Osteoblast (primary cell): Measurements from ENCODE around the gene TEX22. TPM values are rescaled to one million over a fixed set of nuclear protein-coding genes. Genes with fewer than 3 reads are reported as not detected.

Source experiments
- DNase-seq: peaks from one replicate; pipeline ENCODE4 v3.0.0; 2011; ENCODE audit warnings: low spot score, mixed read lengths; ENCODE audit not compliant: insufficient read length; ENCODE audit errors: missing footprints
- H2AFZ ChIP-seq: 2 replicates; pipeline ENCODE4 v1.6.0; 2011; ENCODE audit warnings: mild to moderate bottlenecking, low read length
- H3K27ac ChIP-seq: 2 replicates; pipeline ENCODE4 v1.5.1; 2011; ENCODE audit warnings: mild to moderate bottlenecking, low read depth, low read length, moderate library complexity
- H3K27me3 ChIP-seq: 2 replicates; pipeline ENCODE4 v1.6.0; 2012; ENCODE audit warnings: mild to moderate bottlenecking, control low read depth, inconsistent platforms, low read length, moderate library complexity; ENCODE audit not compliant: insufficient read depth
- H3K36me3 ChIP-seq: 2 replicates; pipeline ENCODE4 v1.5.1; 2011; ENCODE audit warnings: mild to moderate bottlenecking, low read length, control low read depth, moderate library complexity; ENCODE audit not compliant: insufficient read depth
- H3K4me1 ChIP-seq: 2 replicates; pipeline ENCODE4 v1.5.1; 2011; ENCODE audit warnings: mild to moderate bottlenecking, low read length, control low read depth, moderate library complexity; ENCODE audit not compliant: insufficient read depth
- H3K4me2 ChIP-seq: 2 replicates; pipeline ENCODE4 v1.6.0; 2011; ENCODE audit warnings: mild to moderate bottlenecking, low read length; ENCODE audit not compliant: insufficient read depth
- H3K4me3 ChIP-seq: fragments of 200-600 bp; sonication (generic); 3 replicates; pipeline ENCODE4 v1.5.1; 2012; ENCODE audit warnings: mild to moderate bottlenecking, low read length, inconsistent platforms; ENCODE audit not compliant: insufficient read depth
- H3K79me2 ChIP-seq: 2 replicates; pipeline ENCODE4 v1.6.0; 2012; ENCODE audit warnings: mild to moderate bottlenecking, low read length, control low read depth, inconsistent platforms; ENCODE audit not compliant: insufficient read depth
- H3K9me3 ChIP-seq: 2 replicates; pipeline ENCODE4 v1.5.1; 2011; ENCODE audit warnings: low read depth, low read length, control low read depth
- H4K20me1 ChIP-seq: 2 replicates; pipeline ENCODE4 v1.6.0; 2012; ENCODE audit warnings: mild to moderate bottlenecking, low read length, control low read depth; ENCODE audit not compliant: insufficient read depth
- CTCF ChIP-seq: IDR thresholded peaks from 2 replicates; pipeline ENCODE4 v1.5.1; 2011; ENCODE audit warnings: mild to moderate bottlenecking, low read depth, low read length, moderate library complexity; ENCODE audit errors: extremely low read depth
- total RNA-seq: library from RNA; depleted of rRNA; stranded (reverse); fragments of >200 nt; gene quantifications from 2 replicates; pipeline ENCODE4 v1.2.3, GENCODE V29; 2012

The TEX22 gene
- total RNA-seq, 1 donor, result under 0.01 TPM

- Histone ChIP-seq H3K9me3 (no peaks in the 10 kb centered on the region), H3K27me3 (no peaks in the 10 kb centered on the region), H3K4me2 (no peak overlapping the region), H2AFZ (no peak overlapping the region), H3K4me1 (no peaks in the 10 kb centered on the region), H3K4me3 (no peak overlapping the region), H3K36me3 (peaks cover 2% of the 10 kb centered on the region), H3K27ac (no peak overlapping the region), H4K20me1 (peaks cover 68% of the 10 kb centered on the region), H3K79me2 (peaks cover 89% of the 10 kb centered on the region)
- no peak for TF ChIP-seq CTCF
- no peak for DNase-seq
Observed at GRCh38 chr14:105436891-105437722, 38.8 kb downstream of the TEX22 start.

GRCh38 chr14:105437723-105438500 is 39.6 kb downstream of the TEX22 start:
- Histone ChIP-seq H4K20me1 (peaks cover 63% of the 10 kb centered on the region), H3K4me1 (no peaks in the 10 kb centered on the region), H2AFZ (no peak overlapping the region), H3K4me2 (no peak overlapping the region), H3K4me3 (no peak overlapping the region), H3K27me3 (no peaks in the 10 kb centered on the region), H3K9me3 (no peaks in the 10 kb centered on the region), H3K79me2 (peaks cover 82% of the 10 kb centered on the region), H3K27ac (no peak overlapping the region), H3K36me3 (peaks cover 8% of the 10 kb centered on the region)
- TF ChIP-seq CTCF, result no peak
- no peak for DNase-seq

DNA sequence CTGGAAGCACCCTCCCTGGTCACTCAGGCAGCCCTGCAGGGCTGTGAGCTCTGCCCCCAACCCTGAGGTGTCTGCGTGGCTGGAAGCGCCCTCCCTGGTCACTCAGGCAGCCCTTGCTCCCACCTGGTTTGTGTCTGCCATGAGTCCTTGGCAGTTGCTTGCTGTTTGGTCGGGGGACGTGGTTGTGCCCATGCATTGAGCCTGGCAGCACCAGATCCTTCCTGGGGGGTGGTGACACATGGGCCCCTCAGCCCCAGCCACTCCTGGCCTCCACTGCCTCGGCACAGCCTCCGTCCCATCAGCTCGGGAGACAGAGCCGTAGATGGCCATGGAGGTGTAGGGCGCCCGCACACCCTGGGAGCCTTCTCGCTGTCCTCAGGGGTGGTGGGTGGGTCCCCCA is 40.8 kb downstream of the TEX22 start:
- H3K27me3 ChIP-seq, result no peaks in the 10 kb centered on the region
- H3K4me2 ChIP-seq, result no peak overlapping the region
- no peak overlapping the region for H3K27ac ChIP-seq
- no peak for DNase-seq
- TF ChIP-seq CTCF, result no peak
- H3K4me3 ChIP-seq, result no peak overlapping the region
- H3K4me1 ChIP-seq, result no peaks in the 10 kb centered on the region
- H3K79me2 ChIP-seq, result peaks cover 70% of the 10 kb centered on the region
- no peaks in the 10 kb centered on the region for H3K9me3 ChIP-seq
- peaks cover 52% of the 10 kb centered on the region for H4K20me1 ChIP-seq
- H3K36me3 ChIP-seq, result peaks cover 8% of the 10 kb centered on the region
- H2AFZ ChIP-seq, result no peak overlapping the region
